A673 (cell line): ENCODE data around the gene PTGER4. TPM values are rescaled to one million over a fixed set of nuclear protein-coding genes. Genes with fewer than 3 reads are reported as not detected.

Source experiments
- BruUV-seq: library from RNA; stranded (reverse); fragments of 400-500 nt; replicated peaks from 2 replicates; lab custom pipeline; 2021; lab: Mats Ljungman, UMichigan
- CTCF ChIA-PET: fragments of 300-600 bp; sonication (Branson Sonifier 250); formaldehyde crosslinking; loops from one replicate; lab custom pipeline; 2022; ENCODE audit warnings: antibody characterized with exemption; lab: Charles Lee
- POLR2A ChIA-PET: fragments of 300-600 bp; sonication (Branson Sonifier 250); formaldehyde crosslinking; loops from one replicate; lab custom pipeline; 2022; ENCODE audit warnings: antibody characterized with exemption; ENCODE audit not compliant: low non-redundant PET; lab: Charles Lee
- DNase-seq: peaks from one replicate; pipeline ENCODE4 v3.0.0-alpha.2; 2015; ENCODE audit warnings: low spot score
- H3K27ac ChIP-seq: fragments of 200-600 bp; sonication (generic); 2 replicates; pipeline ENCODE4 v1.5.1; 2016; ENCODE audit warnings: mixed run types, low read depth, mild to moderate bottlenecking, mixed read lengths, antibody characterized with exemption, low read length; ENCODE audit not compliant: poor library complexity, severe bottlenecking
- H3K27me3 ChIP-seq: fragments of 200-600 bp; sonication (generic); replicated peaks from 2 replicates; pipeline ENCODE4 v1.6.1; 2017; ENCODE audit warnings: mixed run types, low read depth, mild to moderate bottlenecking, mixed read lengths, antibody characterized with exemption, low read length; ENCODE audit not compliant: insufficient read depth, poor library complexity
- H3K36me3 ChIP-seq: fragments of 200-600 bp; sonication (generic); 2 replicates; pipeline ENCODE4 v1.6.1; 2016; ENCODE audit warnings: mixed run types, mild to moderate bottlenecking, mixed read lengths, antibody characterized with exemption, low read length; ENCODE audit not compliant: insufficient read depth, poor library complexity, severe bottlenecking
- H3K4me1 ChIP-seq: fragments of 200-600 bp; sonication (generic); 2 replicates; pipeline ENCODE4 v1.6.1; 2017; ENCODE audit warnings: mixed run types, mild to moderate bottlenecking, mixed read lengths, antibody characterized with exemption, low read length; ENCODE audit not compliant: insufficient read depth, poor library complexity, severe bottlenecking
- H3K4me3 ChIP-seq: fragments of 200-600 bp; sonication (generic); 2 replicates; pipeline ENCODE4 v1.5.1; 2016; ENCODE audit warnings: low read depth, mixed run types, mild to moderate bottlenecking, mixed read lengths, low read length; ENCODE audit not compliant: poor library complexity, severe bottlenecking
- H3K9me3 ChIP-seq: fragments of 200-600 bp; sonication (generic); 2 replicates; pipeline ENCODE4 v1.6.1; 2016; ENCODE audit warnings: mixed run types, low read depth, mild to moderate bottlenecking, mixed read lengths, antibody characterized with exemption, low read length; ENCODE audit not compliant: poor library complexity, severe bottlenecking
- CTCF ChIP-seq: fragments of 300-800, 200-600 bp; sonication (generic); conservative IDR thresholded peaks from 2 replicates; pipeline ENCODE4 v1.5.1; 2017; ENCODE audit warnings: low read depth, mild to moderate bottlenecking, antibody characterized with exemption, low read length, moderate library complexity, mixed read lengths
- EZH2 ChIP-seq: fragments of 200-600 bp; sonication (generic); IDR thresholded peaks from 2 replicates; pipeline ENCODE4 v1.6.1; 2017; ENCODE audit warnings: borderline replicate concordance, low read depth, mild to moderate bottlenecking, mixed read lengths, antibody characterized with exemption, low read length; ENCODE audit not compliant: poor library complexity, severe bottlenecking
- intact Hi-C: fragments of 100-400 bp; cut with micrococcal nuclease; formaldehyde crosslinking; loops from one replicate; pipeline ENCODE4 v1.10.0; 2022; ENCODE audit not compliant: unreplicated experiment
- total RNA-seq: library from RNA; stranded (reverse); gene quantifications from 2 replicates; pipeline ENCODE4 v1.2.3, GENCODE V29; 2021

The PTGER4 gene
- total RNA-seq, 1 experiment from 2014 or later: 2.1 TPM

GRCh38 chr5:40652441-40653220 lies 27.1 kb upstream of the PTGER4 start:
- POLR2A ChIA-PET: no interaction called here
- CTCF ChIA-PET: no interaction called here
- intact Hi-C loops: no loop called here

GRCh38 chr5:40653221-40654022 lies 26.3 kb upstream of the PTGER4 start:
- TF ChIP-seq EZH2: no peak
- no peak for TF ChIP-seq CTCF
- intact Hi-C loops: no loop called here
- no peak for DNase-seq
- ChIA-PET POLR2A (no interaction called here), CTCF (no interaction called here)
- Histone ChIP-seq H3K27ac (no peak overlapping the region), H3K9me3 (no peaks in the 10 kb centered on the region), H3K36me3 (no peaks in the 10 kb centered on the region), H3K4me3 (no peak overlapping the region), H3K4me1 (no peaks in the 10 kb centered on the region), H3K27me3 (no peaks in the 10 kb centered on the region)
- no TSS peak for BruUV-seq

More at GRCh38 chr5:40652441-40653220, 27.1 kb upstream of the PTGER4 start:
- DNase-seq: no peak
- Histone ChIP-seq H3K4me3 (no peak overlapping the region), H3K27ac (no peak overlapping the region), H3K27me3 (no peaks in the 10 kb centered on the region), H3K36me3 (no peaks in the 10 kb centered on the region), H3K4me1 (no peaks in the 10 kb centered on the region), H3K9me3 (no peaks in the 10 kb centered on the region)
- BruUV-seq: no TSS peak
- no peak for TF ChIP-seq CTCF
- TF ChIP-seq EZH2: no peak

GRCh38 chr5:40654377-40654991 lies 25.2 kb upstream of the PTGER4 start:
- POLR2A ChIA-PET: interaction anchor here (0.7 kb wide), 1 partner anchor 146 kb away, joined by 4 read pairs; no protein-coding TSS in a partner anchor
- intact Hi-C loops: no loop called here
- H3K27ac ChIP-seq: no peak overlapping the region
- H3K4me1 ChIP-seq: no peaks in the 10 kb centered on the region
- BruUV-seq: no TSS peak
- no peaks in the 10 kb centered on the region for H3K9me3 ChIP-seq
- no peaks in the 10 kb centered on the region for H3K27me3 ChIP-seq
- TF ChIP-seq CTCF (no peak), EZH2 (no peak)
- DNase-seq: no peak
- no peaks in the 10 kb centered on the region for H3K36me3 ChIP-seq
- CTCF ChIA-PET: no interaction called here
- H3K4me3 ChIP-seq: no peak overlapping the region
